Measurements from ENCODE around the gene CCNL2.
"Not testable (repeated sequence)": the region's sequence is repeated elsewhere in the genome, so short reads cannot be mapped to it uniquely, and the experiment has no call there.

DNA sequence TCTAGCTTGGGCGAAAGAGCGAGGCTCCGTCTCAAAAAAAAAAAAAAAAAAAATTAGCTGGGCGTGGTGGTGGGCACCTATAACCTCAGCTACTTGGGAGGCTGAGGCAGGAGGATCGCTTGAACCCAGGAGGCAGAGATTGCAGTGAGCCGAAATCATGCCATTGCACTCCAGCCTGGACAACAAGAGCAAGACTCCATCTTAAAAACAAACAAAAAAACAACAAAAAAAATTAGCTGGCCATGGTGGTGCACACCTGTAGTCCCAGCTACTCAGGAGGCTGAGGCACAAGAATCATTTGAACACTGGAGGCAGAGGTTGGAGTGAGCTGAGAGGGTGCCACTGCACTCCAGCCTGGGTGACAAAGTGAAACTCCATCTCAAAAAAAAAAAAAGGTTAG, 29.8 kb upstream of the CCNL2 start:
- not testable (repeated sequence) for TF ChIP-seq POLR2A (IDR thresholded peaks at IDR 0.05)
- TF ChIP-seq, protein P1, sequence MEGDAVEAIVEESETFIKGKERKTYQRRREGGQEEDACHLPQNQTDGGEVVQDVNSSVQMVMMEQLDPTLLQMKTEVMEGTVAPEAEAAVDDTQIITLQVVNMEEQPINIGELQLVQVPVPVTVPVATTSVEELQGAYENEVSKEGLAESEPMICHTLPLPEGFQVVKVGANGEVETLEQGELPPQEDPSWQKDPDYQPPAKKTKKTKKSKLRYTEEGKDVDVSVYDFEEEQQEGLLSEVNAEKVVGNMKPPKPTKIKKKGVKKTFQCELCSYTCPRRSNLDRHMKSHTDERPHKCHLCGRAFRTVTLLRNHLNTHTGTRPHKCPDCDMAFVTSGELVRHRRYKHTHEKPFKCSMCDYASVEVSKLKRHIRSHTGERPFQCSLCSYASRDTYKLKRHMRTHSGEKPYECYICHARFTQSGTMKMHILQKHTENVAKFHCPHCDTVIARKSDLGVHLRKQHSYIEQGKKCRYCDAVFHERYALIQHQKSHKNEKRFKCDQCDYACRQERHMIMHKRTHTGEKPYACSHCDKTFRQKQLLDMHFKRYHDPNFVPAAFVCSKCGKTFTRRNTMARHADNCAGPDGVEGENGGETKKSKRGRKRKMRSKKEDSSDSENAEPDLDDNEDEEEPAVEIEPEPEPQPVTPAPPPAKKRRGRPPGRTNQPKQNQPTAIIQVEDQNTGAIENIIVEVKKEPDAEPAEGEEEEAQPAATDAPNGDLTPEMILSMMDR (IDR thresholded peaks at IDR 0.05), result not testable (repeated sequence)

Data from lower leg skin (tissue), 3 donors.